B cell (primary cell): ENCODE measurements around the gene MYBPC3. TPM values are rescaled to one million over a fixed set of nuclear protein-coding genes. Genes with fewer than 3 reads are reported as not detected.

Source experiments
- ATAC-seq: fragments of 200-7000 bp; cut with Tn5 transposase; one replicate; pipeline ENCODE4 v1.10.0; 2021; ENCODE audit warnings: low read depth, mild to moderate bottlenecking, moderate number of reproducible peaks, moderate library complexity
- CTCF ChIA-PET: fragments of 350-600 bp; sonication (Branson Sonifier 250); formaldehyde crosslinking; loops from one replicate; lab custom pipeline; 2021; ENCODE audit warnings: antibody characterized with exemption, inconsistent platforms; lab: Charles Lee
- POLR2A ChIA-PET: fragments of 350-600 bp; sonication (Branson Sonifier 250); formaldehyde crosslinking; loops from one replicate; lab custom pipeline; 2021; ENCODE audit warnings: antibody characterized with exemption; lab: Charles Lee
- DNase-seq: peaks from one replicate; pipeline ENCODE4 v3.0.0; 2013
- H2AFZ ChIP-seq: 2 replicates; pipeline ENCODE4 v1.6.1; 2012; ENCODE audit warnings: mild to moderate bottlenecking, low read depth, low read length; ENCODE audit not compliant: insufficient read depth, poor library complexity, severe bottlenecking
- H3K27ac ChIP-seq, 2 donors: 1 replicate in 1 of 2; 2 replicates in 1 of 2; pipeline ENCODE4 v1.5.1; 2012 to 2013; ENCODE audit warnings: low read length in 2 of 2, mild to moderate bottlenecking in 2 of 2, moderate library complexity in 1 of 2
- H3K27me3 ChIP-seq, 4 experiments: fragments of 200-600 bp in 1 of 4; sonication (generic) in 1 of 4; replicated peaks in 1 of 4; 1 replicate in 2 of 4; 2 replicates in 2 of 4; pipeline versions ENCODE4 v1.6.1 to v1.7.0; 2013 to 2016; ENCODE audit warnings: low read length in 3 of 4, mild to moderate bottlenecking in 2 of 4, mixed read lengths in 1 of 4, moderate library complexity in 1 of 4; ENCODE audit not compliant: insufficient read depth in 4 of 4, control insufficient read depth in 3 of 4; ENCODE audit errors: control extremely low read depth in 1 of 4
- H3K36me3 ChIP-seq, 2 experiments: replicated peaks in 1 of 2; 1 replicate in 1 of 2; 2 replicates in 1 of 2; pipeline versions ENCODE4 v1.6.1 to v1.7.1; 2013; ENCODE audit warnings: low read length in 1 of 2; ENCODE audit not compliant: insufficient read depth in 2 of 2, control insufficient read depth in 1 of 2; ENCODE audit errors: control extremely low read depth in 1 of 2, extremely low read depth in 1 of 2
- H3K4me1 ChIP-seq, 2 donors: fragments of 200-600 bp in 1 of 2; sonication (generic) in 1 of 2; 1 replicate in 1 of 2; 2 replicates in 1 of 2; pipeline versions ENCODE4 v1.5.1 to v1.6.1; 2013 to 2017; ENCODE audit warnings: low read length in 2 of 2; ENCODE audit not compliant: control insufficient read depth in 2 of 2, insufficient read depth in 2 of 2
- H3K4me2 ChIP-seq: replicated peaks from 2 replicates; pipeline ENCODE3; 2012; ENCODE audit warnings: mild to moderate bottlenecking, low read depth, low read length; ENCODE audit not compliant: poor library complexity, severe bottlenecking
- H3K4me3 ChIP-seq, 5 experiments: fragments of 200-600 bp in 1 of 5; sonication (generic) in 1 of 5; 1 replicate in 3 of 5; 2 replicates in 2 of 5; pipeline versions ENCODE4 v1.5.1 to v1.7.0; 2011 to 2016; ENCODE audit warnings: low read length in 4 of 5, mild to moderate bottlenecking in 4 of 5, low read depth in 2 of 5, control low read depth in 1 of 5, moderate library complexity in 1 of 5; ENCODE audit not compliant: insufficient read depth in 1 of 5; ENCODE audit errors: control extremely low read depth in 1 of 5, extremely low read depth in 1 of 5
- H3K79me2 ChIP-seq: fragments of 200-600 bp; sonication (generic); one replicate; pipeline ENCODE4 v1.6.0; 2016; ENCODE audit warnings: low read length; ENCODE audit not compliant: control insufficient read depth, insufficient read depth
- H3K9ac ChIP-seq: fragments of 200-600 bp; sonication (generic); 2 replicates; pipeline ENCODE4 v1.6.1; 2017; ENCODE audit warnings: mild to moderate bottlenecking, low read length, moderate library complexity
- H3K9me3 ChIP-seq, 3 donors: one replicate each; pipeline versions ENCODE4 v1.6.1 to v1.7.1; 2013; ENCODE audit warnings: low read length in 2 of 3; ENCODE audit not compliant: control insufficient read depth in 2 of 3, insufficient read depth in 1 of 3; ENCODE audit errors: control extremely low read depth in 1 of 3
- H4K20me1 ChIP-seq: 2 replicates; pipeline ENCODE4 v1.6.0; 2012; ENCODE audit warnings: mild to moderate bottlenecking, low read length; ENCODE audit not compliant: insufficient read depth, control insufficient read depth, poor library complexity, severe bottlenecking
- H3K27ac Mint-ChIP-seq: one replicate; pipeline ENCODE4 v1.8.0; 2021; ENCODE audit warnings: mixed read lengths
- H3K27me3 Mint-ChIP-seq: one replicate; pipeline ENCODE4 v1.8.0; 2021; ENCODE audit warnings: mixed read lengths
- H3K4me1 Mint-ChIP-seq: one replicate; pipeline ENCODE4 v1.8.0; 2021; ENCODE audit warnings: mixed read lengths
- H3K4me3 Mint-ChIP-seq: one replicate; pipeline ENCODE4 v1.8.0; 2021; ENCODE audit warnings: mixed read lengths
- H3K9me3 Mint-ChIP-seq: one replicate; pipeline ENCODE4 v1.8.0; 2022; ENCODE audit warnings: mixed read lengths; ENCODE audit not compliant: insufficient read depth
- EZH2 ChIP-seq: IDR thresholded peaks from 2 replicates; pipeline ENCODE4 v1.6.1; 2012; ENCODE audit warnings: borderline replicate concordance, low read depth, mild to moderate bottlenecking, moderate library complexity, low read length; ENCODE audit not compliant: insufficient read depth, poor library complexity, severe bottlenecking
- WGBS: methylation state at CpG from one replicate; pipeline ENCODE4 v1.1.5; 2013; ENCODE audit warnings: missing lambda C conversion rate; ENCODE audit not compliant: insufficient coverage; 5-methylcytosine and 5-hydroxymethylcytosine counted together
- intact Hi-C: fragments of 100-400 bp; cut with micrococcal nuclease; formaldehyde crosslinking; loops from one replicate; pipeline ENCODE4 v1.10.0; 2022
- polyA plus RNA-seq: library from polyadenylated mRNA; depleted of rRNA; stranded (reverse); fragments of >200 nt; gene quantifications from 2 replicates; pipeline ENCODE4 v1.2.3, GENCODE V29; 2012
- total RNA-seq, 2 donors: library from RNA; stranded (reverse); fragments of 120-200 nt in 1 of 2; gene quantifications; 1 replicate in 1 of 2; 2 replicates in 1 of 2; pipeline versions ENCODE4 v1.2.3 to v1.2.4, GENCODE V29; 2013 to 2022
- TF ChIP-seq, protein P1 (sequence below): fragments of 200-600 bp; IDR thresholded peaks from one replicate; pipeline ENCODE4 v1.8.0; 2022; ENCODE audit warnings: antibody characterized with exemption, mild to moderate bottlenecking

The MYBPC3 gene
- total and polyA plus RNA-seq, 2 donors (not counting 1 experiment from before 2014, with no cell fraction given) = 0.67 to 1.4 TPM

DNA sequence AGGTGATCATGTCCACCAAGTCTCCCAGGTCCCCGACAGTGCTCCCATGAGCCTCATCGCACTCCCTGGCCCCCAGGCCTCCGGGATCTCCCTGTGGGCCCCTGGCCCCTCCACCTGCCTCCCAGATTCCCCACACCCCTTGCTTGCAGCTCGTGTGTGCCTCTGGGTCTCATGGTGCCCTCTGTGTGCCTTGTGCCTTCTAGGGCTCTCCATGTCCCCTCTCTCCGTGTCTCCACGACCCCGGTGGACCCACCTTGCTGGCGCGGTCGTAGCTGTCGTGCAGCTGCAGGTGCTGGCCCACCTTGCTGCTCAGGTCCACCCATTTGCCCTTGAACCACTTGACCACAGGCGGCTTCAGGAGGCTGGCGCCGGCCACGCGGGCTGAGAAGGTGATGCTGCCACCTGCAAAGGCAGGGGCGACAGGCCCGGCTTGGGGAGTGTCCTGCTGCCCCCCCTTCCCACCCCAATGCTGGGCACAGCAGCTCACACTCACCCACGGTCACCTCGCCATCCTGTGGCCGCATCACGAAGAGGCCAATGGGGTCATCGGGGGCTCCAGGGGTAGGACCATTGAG is 2.9 kb downstream of the MYBPC3 start:
- H3K27me3 Mint-ChIP-seq = no peaks in the 10 kb centered on the region
- Histone ChIP-seq H3K4me2 (no peak overlapping the region), H3K27ac (no peak overlapping the region), H3K4me3 (no peak overlapping the region), H3K79me2 (no peaks in the 10 kb centered on the region), H3K36me3 (peaks cover 0 to 8% of the 10 kb centered on the region in 2 experiments), H3K9me3 (no peaks in the 10 kb centered on the region), H3K27me3 (no peaks in the 10 kb centered on the region), H4K20me1 (peaks cover 5% of the 10 kb centered on the region), H3K9ac (no peak overlapping the region), H3K4me1 (no peaks in the 10 kb centered on the region), H2AFZ (no peak overlapping the region)
- WGBS = 92% methylated on average over 17 of the region's 23 CpGs
- intact Hi-C loops = no loop called here
- CTCF ChIA-PET = interaction anchor here (0.8 to 1.8 kb wide), 3 partner anchors 23 to 63 kb away, joined by 3 to 4 read pairs (median 3); no protein-coding TSS in a partner anchor
- H3K27ac Mint-ChIP-seq = no peak overlapping the region
- no peaks in the 10 kb centered on the region for H3K9me3 Mint-ChIP-seq
- DNase-seq (no peak), ATAC-seq (no peak)
- TF ChIP-seq EZH2 = no peak
- TF ChIP-seq, protein P1, sequence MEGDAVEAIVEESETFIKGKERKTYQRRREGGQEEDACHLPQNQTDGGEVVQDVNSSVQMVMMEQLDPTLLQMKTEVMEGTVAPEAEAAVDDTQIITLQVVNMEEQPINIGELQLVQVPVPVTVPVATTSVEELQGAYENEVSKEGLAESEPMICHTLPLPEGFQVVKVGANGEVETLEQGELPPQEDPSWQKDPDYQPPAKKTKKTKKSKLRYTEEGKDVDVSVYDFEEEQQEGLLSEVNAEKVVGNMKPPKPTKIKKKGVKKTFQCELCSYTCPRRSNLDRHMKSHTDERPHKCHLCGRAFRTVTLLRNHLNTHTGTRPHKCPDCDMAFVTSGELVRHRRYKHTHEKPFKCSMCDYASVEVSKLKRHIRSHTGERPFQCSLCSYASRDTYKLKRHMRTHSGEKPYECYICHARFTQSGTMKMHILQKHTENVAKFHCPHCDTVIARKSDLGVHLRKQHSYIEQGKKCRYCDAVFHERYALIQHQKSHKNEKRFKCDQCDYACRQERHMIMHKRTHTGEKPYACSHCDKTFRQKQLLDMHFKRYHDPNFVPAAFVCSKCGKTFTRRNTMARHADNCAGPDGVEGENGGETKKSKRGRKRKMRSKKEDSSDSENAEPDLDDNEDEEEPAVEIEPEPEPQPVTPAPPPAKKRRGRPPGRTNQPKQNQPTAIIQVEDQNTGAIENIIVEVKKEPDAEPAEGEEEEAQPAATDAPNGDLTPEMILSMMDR = no peak
- H3K4me1 Mint-ChIP-seq = no peaks in the 10 kb centered on the region
- POLR2A ChIA-PET = no interaction called here
- H3K4me3 Mint-ChIP-seq = no peak overlapping the region

DNA sequence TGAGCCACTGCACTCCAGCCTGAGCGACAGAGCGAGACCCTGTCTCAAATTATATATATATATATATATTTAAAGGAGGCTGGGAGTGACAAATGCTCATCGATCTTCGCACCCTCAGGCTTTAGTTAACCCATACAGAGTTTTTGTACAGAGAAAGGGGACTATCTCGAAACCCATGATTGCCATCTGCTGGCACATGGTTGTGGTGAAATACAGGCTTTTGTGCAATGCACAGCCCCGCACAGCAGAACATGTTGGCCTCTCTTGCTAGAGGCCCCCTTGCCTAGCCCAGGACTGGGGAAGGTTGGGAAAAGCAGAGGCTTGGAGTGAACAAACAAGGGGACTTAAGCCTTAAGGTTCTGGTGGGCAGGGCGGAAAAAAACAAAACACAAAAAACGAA is 3.6 kb downstream of the MYBPC3 start:
- no peak overlapping the region for H3K4me2 ChIP-seq
- H3K36me3 ChIP-seq = peaks cover 0 to under 1% of the 10 kb centered on the region in 2 experiments
- H3K9ac ChIP-seq = no peak overlapping the region
- ATAC-seq (no peak), DNase-seq (no peak)
- H3K4me1 Mint-ChIP-seq = no peaks in the 10 kb centered on the region
- ChIA-PET POLR2A (no interaction called here), CTCF (interaction anchor here (0.8 to 0.9 kb wide), 2 partner anchors 23 to 25 kb away, joined by 3 read pairs; no protein-coding TSS in a partner anchor)
- no peaks in the 10 kb centered on the region for H3K9me3 Mint-ChIP-seq
- TF ChIP-seq, protein P1 = no peak
- TF ChIP-seq EZH2 = no peak
- intact Hi-C loops = no loop called here
- WGBS = 86% methylated on average over 4 of the region's 8 CpGs
- no peaks in the 10 kb centered on the region for H3K4me1 ChIP-seq
- H3K9me3 ChIP-seq = no peaks in the 10 kb centered on the region
- H3K27me3 Mint-ChIP-seq = no peaks in the 10 kb centered on the region
- H3K4me3 Mint-ChIP-seq = no peak overlapping the region
- no peak overlapping the region for H3K27ac ChIP-seq
- no peaks in the 10 kb centered on the region for H3K27me3 ChIP-seq
- H4K20me1 ChIP-seq = peaks cover 2% of the 10 kb centered on the region
- no peaks in the 10 kb centered on the region for H3K79me2 ChIP-seq
- H3K27ac Mint-ChIP-seq = no peak overlapping the region
- no peak overlapping the region for H3K4me3 ChIP-seq
- no peak overlapping the region for H2AFZ ChIP-seq
